Sigmoid colon (tissue), 4 donors: ENCODE data around the gene SCARB1.

Source experiments
- CTCF ChIP-seq, 4 experiments: fragments of 450-650 bp in 3 of 4; fragments of 200-600 bp in 1 of 4; IDR thresholded peaks; one replicate each; pipeline ENCODE4 v1.5.1; 2016 to 2019; ENCODE audit warnings: antibody characterized with exemption in 4 of 4, mild to moderate bottlenecking in 3 of 4, moderate library complexity in 2 of 4
- EP300 ChIP-seq, 4 donors: sonication (generic); formaldehyde crosslinking; IDR thresholded peaks; one replicate each; pipeline ENCODE4 v1.6.1; 2017; ENCODE audit warnings: antibody characterized with exemption in 4 of 4
- POLR2A ChIP-seq, 2 donors: fragments of 450-650 bp; IDR thresholded peaks; one replicate each; pipeline ENCODE4 v1.6.1; 2016; ENCODE audit warnings: antibody characterized with exemption in 2 of 2, mild to moderate bottlenecking in 2 of 2, moderate library complexity in 2 of 2
- POLR2AphosphoS5 ChIP-seq, 4 donors: sonication (generic); formaldehyde crosslinking; IDR thresholded peaks; one replicate each; pipeline ENCODE4 v1.6.1; 2017; ENCODE audit warnings: antibody characterized with exemption in 4 of 4

- TF ChIP-seq POLR2A (IDR thresholded peaks at IDR 0.05) (no peak), CTCF (IDR thresholded peaks at IDR 0.05) (no peak), EP300 (IDR thresholded peaks at IDR 0.05) (no peak), POLR2AphosphoS5 (IDR thresholded peaks at IDR 0.05) (no peak)
These were observed 35.2 kb upstream of the SCARB1 start for GRCh38 chr12:124898923-124899294.
